OCI-LY7 (cell line): Measurements from ENCODE around the gene AUTS2.

Source experiments
- CTCF ChIP-seq: fragments of 200-600 bp; sonication (generic); conservative IDR thresholded peaks from 2 replicates; pipeline ENCODE4 v1.5.1; 2014; ENCODE audit warnings: mild to moderate bottlenecking, antibody characterized with exemption, low read length, moderate library complexity, mixed read lengths
- EZH2phosphoT487 ChIP-seq: fragments of 200-600 bp; sonication (generic); IDR thresholded peaks from 2 replicates; pipeline ENCODE4 v1.6.1; 2018; ENCODE audit warnings: low read depth, borderline replicate concordance, mild to moderate bottlenecking, mixed run types, antibody characterized with exemption, low read length, moderate library complexity, mixed read lengths

- TF ChIP-seq CTCF (no peak), EZH2phosphoT487 (no peak)
These were observed 82.9 kb downstream of the AUTS2 start for GRCh38 chr7:69681181-69681580.
